ENCODE data around the gene MYO7A. TPM values are rescaled to one million over a fixed set of nuclear protein-coding genes. Genes with fewer than 3 reads are reported as not detected.

Gene MYO7A
- total and polyA plus RNA-seq, 2 of the 8 experiments (the other 6 are each of a cell fraction or from before 2014, with no cell fraction given): 1.5 to 1.9 TPM

- H3K23ac ChIP-seq (ENCODE audit: insufficient read length): no peak overlapping the region
- no peaks in the 10 kb centered on the region for H3K9me3 ChIP-seq (ENCODE audit: insufficient read depth in 2 of 2, low read depth in 1 of 2, low read length in 1 of 2)
- no peak overlapping the region for H3K9ac ChIP-seq (replicated peaks in 1 of 4; ENCODE audit: extremely low read depth in 1 of 4, low read depth in 3 of 4, low read length in 3 of 4)
- no peaks in the 10 kb centered on the region; a peak in 1 of 7 replicates for H3K27me3 ChIP-seq (replicated peaks in 1 of 4; ENCODE audit: control insufficient read depth in 3 of 4, extremely low read depth in 1 of 4, insufficient read depth in 3 of 4, low read length in 3 of 4)
- H2AK5ac ChIP-seq (ENCODE audit: low read depth, low read length): no peak overlapping the region
- H2AFZ ChIP-seq (ENCODE audit: low read length): no peak overlapping the region; the same call in 1 of the 2 replicates
- no peaks in the 10 kb centered on the region for H3K79me2 ChIP-seq (ENCODE audit: control insufficient read depth in 1 of 2, insufficient read depth in 2 of 2, low read length in 2 of 2)
- H3K23me2 ChIP-seq (ENCODE audit: low read depth, low read length): no peaks in the 10 kb centered on the region
- H2BK5ac ChIP-seq (ENCODE audit: low read depth, low read length): no peak overlapping the region
- H3K36me3 ChIP-seq (ENCODE audit: control insufficient read depth in 2 of 4, insufficient read depth in 4 of 4, low read length in 3 of 4): no peaks in the 10 kb centered on the region
- WGBS, 2 experiments (ENCODE audit: extremely low coverage in 1 of 2, insufficient coverage in 1 of 2, insufficient read length in 1 of 2, insufficient replicate concordance in 2 of 2, low coverage in 1 of 2, low lambda C conversion rate in 2 of 2, missing lambda C conversion rate in 1 of 2): 80% methylated on average over 1 of the region's 1 CpG; no CpG with 5 or more reads in 1 of the 2 experiments
- H4K5ac ChIP-seq (ENCODE audit: insufficient read length, low read depth, low read length): no peak overlapping the region
- FAIRE-seq: no peak
- no peak overlapping the region for H3K4ac ChIP-seq (replicated peaks; ENCODE audit: insufficient read length, low read depth, low read length)
- H3K4me1 ChIP-seq (replicated peaks in 1 of 4; ENCODE audit: control insufficient read depth in 3 of 4, insufficient read depth in 4 of 4, low read length in 3 of 4): no peaks in the 10 kb centered on the region
- no peak overlapping the region for H3K4me2 ChIP-seq (ENCODE audit: insufficient read depth in 1 of 2, low read depth in 2 of 2, low read length in 2 of 2)
- no peak overlapping the region for H2BK15ac ChIP-seq (ENCODE audit: low read length)
- no peak overlapping the region for H3K18ac ChIP-seq (ENCODE audit: extremely low read depth, low read length)
- no peak overlapping the region for H3K56ac ChIP-seq (replicated peaks; ENCODE audit: insufficient read length, low read depth, low read length)
- no peak overlapping the region for H2BK12ac ChIP-seq (ENCODE audit: low read depth, low read length)
- no peaks in the 10 kb centered on the region for H3K79me1 ChIP-seq (ENCODE audit: low read depth, low read length)
- ChIA-PET POLR2A (ENCODE audit: partially characterized antibody) (no interaction called here), CTCF (ENCODE audit: partially characterized antibody) (interaction anchor here (1.3 kb wide), 1 partner anchor 9 kb away, joined by 4 read pairs; no protein-coding TSS in a partner anchor)
- no peak overlapping the region for H3K4me3 ChIP-seq (ENCODE audit: extremely low read depth in 1 of 4, insufficient read depth in 2 of 4, low read depth in 3 of 4, low read length in 4 of 4)
- H4K8ac ChIP-seq (ENCODE audit: extremely low read depth, insufficient read depth, low read length): no peak overlapping the region
- no peak for DNase-seq (ENCODE audit: low read depth in 1 of 2, low spot score in 2 of 2)
- no peak overlapping the region for H2BK120ac ChIP-seq (replicated peaks; ENCODE audit: low read depth, low read length)
- no peaks in the 10 kb centered on the region for H4K20me1 ChIP-seq (replicated peaks in 1 of 2; ENCODE audit: control insufficient read depth in 1 of 2, insufficient read depth in 2 of 2, low read length in 2 of 2)
- H4K91ac ChIP-seq (replicated peaks; ENCODE audit: insufficient read length, low read length): no peak overlapping the region
- H3K27ac ChIP-seq (ENCODE audit: low read depth, low read length): no peak overlapping the region
- no peak overlapping the region for H2BK20ac ChIP-seq (ENCODE audit: low read length)
- H3K14ac ChIP-seq (ENCODE audit: insufficient read length): no peak overlapping the region
- no peak for TF ChIP-seq CBX8 (IDR thresholded peaks at IDR 0.05; ENCODE audit: borderline replicate concordance, low read depth, low read length)
- no peak for TF ChIP-seq SP2 (IDR thresholded peaks at IDR 0.05; ENCODE audit: low read length)
These were observed 103.8 kb downstream of the MYO7A start for GRCh38 chr11:77231800-77232199.
